HL-60 (cell line): ENCODE results near the gene CNR2.

ENCODE experiments used
- CTCF ChIP-seq: IDR thresholded peaks from one replicate; pipeline ENCODE4 v1.5.1; 2011; ENCODE audit warnings: low read length, control low read depth, inconsistent platforms; ENCODE audit not compliant: insufficient read depth
- POLR2AphosphoS5 ChIP-seq: IDR thresholded peaks from 2 replicates; pipeline ENCODE4 v1.6.1; 2012; ENCODE audit warnings: low read depth
- REST ChIP-seq: IDR thresholded peaks from 2 replicates; pipeline ENCODE4 v1.6.1; 2012; ENCODE audit warnings: low read depth; ENCODE audit not compliant: insufficient replicate concordance
- SPI1 ChIP-seq: IDR thresholded peaks from 2 replicates; pipeline ENCODE4 v1.6.1; 2012; ENCODE audit warnings: low read depth, mild to moderate bottlenecking, borderline replicate concordance

- TF ChIP-seq CTCF (no peak), POLR2AphosphoS5 (no peak), REST (no peak), SPI1 (no peak)
Measured at GRCh38 chr1:23889074-23889473, 24.1 kb downstream of the CNR2 start.
